ENCODE results near the gene RGP1.
A peak's percentile ranks its signal among the peaks of the same experiment; 100 is the strongest.

The RGP1 gene, protein sequence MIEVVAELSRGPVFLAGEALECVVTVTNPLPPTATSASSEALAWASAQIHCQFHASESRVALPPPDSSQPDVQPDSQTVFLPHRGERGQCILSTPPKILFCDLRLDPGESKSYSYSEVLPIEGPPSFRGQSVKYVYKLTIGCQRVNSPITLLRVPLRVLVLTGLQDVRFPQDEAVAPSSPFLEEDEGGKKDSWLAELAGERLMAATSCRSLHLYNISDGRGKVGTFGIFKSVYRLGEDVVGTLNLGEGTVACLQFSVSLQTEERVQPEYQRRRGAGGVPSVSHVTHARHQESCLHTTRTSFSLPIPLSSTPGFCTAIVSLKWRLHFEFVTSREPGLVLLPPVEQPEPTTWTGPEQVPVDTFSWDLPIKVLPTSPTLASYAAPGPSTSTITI

DNA sequence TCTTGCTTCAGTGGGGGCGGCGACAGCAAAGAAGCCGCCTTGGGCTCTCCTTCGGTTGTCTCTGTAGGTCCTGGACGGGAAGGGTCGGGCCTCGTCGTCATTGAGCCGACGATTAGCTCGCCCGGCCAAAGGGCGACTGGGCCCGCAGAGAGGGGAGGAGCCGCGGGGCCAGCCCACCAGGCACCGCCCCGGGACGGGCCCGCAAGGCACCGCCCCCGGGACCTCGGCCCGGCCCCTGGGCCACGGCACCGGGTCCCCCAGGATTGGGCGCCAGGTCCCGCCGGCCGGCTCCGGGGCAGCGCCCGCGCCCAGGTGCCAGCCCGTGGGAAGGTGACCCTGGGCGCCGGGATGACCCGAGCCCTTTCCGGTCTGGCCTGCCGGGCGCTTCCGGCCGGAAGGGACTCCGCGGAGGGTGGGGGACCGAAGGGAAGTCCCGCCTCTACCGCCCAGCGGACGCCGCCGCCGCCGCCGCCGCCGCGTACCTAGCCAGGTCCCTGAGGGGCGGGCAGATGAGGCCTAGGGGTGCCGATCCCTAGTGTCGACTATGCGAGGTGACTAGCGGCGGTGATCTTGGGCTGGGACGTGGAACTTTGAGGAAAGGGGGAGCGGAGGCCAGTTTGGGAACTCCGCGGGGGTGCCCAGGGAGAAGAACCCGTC is at the start of gene RGP1, which contains the start of gene GBA2:
Gene RGP1, plus strand, starts transcription at position 430 of the 657 bp plus-strand sequence. CDS start 469 bp downstream, outside the sequence.
Gene GBA2, minus strand, starts transcription at position 371 of the 657 bp plus-strand sequence. CDS start 524 bp downstream, outside the sequence.
- peak; percentile 76 for DNase-seq

DNA sequence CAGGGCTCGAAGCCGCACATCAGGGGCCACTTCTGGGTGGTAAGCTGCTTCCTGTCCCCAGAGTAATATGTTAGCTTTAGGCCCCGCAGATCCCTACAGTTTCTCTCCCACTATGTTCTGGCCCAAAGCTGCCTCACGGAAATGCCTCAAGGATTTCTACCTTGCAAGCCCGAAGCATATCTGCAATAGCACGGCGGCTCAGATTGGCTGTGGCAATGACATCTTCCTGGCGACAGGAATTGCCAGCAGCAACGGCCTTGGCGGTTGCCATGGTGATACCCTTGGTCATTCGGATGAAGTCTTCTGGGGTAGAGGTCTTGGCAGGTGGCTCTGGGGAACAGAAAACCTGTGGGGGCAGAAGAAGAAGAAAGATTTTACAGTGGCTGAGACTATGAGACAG is 49.1 kb upstream of the RGP1 start:
- no peak for DNase-seq

DNA sequence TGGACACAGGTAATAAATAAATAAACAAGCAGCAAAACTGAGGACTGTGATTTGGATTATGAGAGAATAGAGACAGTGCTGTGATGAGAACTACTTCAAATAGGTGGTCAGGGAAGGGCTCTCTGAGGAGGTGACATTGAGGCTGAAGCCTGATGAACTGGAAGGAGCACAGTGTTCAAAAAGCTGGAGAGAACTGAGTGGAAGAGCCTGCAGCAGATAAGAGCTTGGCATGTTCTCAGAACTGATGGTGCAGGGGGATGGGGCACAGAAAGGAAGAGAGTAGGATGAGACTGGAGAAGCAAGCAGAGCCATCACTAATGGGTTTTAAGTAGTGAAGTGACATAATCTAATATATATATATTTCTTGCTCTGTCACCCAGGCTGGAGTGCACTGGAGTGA is 48.1 kb upstream of the RGP1 start:
- DNase-seq, result no peak

DNA sequence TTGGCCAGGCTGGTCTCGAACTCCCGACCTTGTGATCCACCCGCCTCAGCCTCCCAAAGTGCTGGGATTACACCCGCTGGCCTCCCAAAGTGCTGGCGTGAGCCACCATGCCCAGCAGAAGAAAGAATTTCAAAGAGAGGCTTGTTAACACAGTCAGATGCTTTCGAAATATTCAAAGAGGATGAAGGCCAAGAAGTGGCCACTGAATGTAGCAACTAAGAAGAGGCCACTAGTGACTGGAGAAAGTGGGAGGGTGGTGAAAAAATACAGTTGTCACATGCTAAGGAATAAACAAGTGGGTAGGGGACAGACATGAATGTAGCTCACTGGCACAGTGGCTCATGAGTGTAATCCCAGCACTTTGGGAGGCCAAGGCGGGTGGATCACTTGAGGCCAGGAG is 46.4 kb upstream of the RGP1 start:
- no peak for DNase-seq

DNA sequence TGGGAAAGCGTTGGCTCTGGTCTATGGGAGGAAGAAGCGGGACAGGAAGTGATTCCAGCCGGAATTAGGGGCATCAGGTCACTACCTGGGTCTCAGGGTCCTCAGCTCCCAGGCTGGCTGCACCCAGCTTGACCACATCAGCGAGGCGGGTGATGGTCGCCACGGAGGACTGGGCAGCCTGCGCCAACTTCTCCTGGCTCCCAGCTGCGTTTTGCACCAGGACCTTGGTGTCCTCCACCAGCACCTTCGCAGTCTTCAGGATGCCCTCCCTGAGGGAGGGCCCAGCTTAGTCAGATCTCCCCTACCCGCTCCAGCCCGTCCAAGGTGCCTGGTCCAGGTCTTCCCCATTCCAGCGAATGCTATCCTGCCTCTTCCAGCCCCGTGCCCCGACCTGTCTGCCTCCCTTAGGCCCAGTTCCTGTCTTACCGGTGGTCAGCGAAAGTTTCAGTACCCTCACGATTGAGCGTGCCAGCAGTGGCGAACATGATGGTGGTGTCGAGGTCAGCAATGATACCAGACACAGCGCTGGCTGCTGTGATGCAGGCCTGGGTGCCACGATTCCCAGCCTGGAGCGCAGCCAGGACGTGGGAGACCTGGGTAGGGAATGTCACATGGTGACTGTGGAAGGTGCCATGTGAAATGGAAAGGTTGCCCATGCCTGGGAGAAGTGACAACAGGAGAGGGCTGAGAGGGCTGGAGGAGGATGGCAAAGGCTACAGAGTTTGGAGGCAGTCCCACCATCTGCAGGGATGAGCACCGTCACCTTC is 45.0 kb upstream of the RGP1 start:
- no peak for DNase-seq

DNA sequence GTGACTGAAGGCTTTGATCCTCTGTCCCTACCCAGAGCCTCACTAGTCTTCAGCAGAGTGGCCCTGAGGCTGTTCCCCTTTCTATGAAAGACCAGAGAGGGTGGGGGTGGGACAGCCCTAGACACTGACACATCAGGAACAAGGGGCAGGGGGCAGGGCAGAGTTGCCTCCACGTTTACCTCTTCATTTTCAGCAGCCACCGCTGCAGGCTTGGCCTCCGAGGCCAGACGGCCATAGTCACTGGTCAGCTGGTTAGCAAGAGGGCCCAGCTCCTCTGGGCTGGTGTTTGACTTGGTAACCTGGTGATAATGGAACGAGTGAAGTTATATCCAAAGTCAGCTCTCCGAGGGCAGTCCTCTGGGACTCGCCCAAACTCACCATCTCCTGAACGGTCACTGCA is 43.7 kb upstream of the RGP1 start:
- no peak for DNase-seq

DNA sequence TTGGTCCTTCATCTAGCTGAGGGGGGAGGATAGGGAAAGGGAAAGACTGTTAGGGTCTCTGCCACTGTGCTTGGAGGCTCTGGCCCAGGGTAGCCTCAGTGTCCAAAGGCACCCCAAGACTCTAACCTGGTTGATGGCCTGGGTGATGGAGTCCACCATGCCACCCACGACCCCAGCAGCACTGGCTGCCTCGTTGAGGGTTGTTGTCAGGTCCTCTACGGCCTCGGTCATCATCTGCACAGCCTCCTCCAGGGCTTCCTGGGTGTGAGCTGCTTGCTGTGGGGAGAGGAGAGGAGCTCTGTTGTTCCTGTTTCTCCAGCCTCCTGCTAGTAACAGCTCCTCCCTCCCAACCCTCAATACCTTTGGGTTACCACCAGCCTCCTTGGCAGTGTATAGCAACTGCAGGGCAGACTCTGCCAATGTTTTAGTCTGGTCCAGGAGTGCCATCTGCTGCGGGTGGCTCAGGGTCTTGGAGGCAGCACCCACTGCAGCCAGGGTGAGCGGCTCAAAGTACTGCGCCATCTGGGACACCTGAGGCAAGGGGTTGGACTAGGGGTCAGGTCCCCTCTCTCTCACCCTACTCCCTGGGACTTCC is 43.2 kb upstream of the RGP1 start:
- no peak for DNase-seq

DNA sequence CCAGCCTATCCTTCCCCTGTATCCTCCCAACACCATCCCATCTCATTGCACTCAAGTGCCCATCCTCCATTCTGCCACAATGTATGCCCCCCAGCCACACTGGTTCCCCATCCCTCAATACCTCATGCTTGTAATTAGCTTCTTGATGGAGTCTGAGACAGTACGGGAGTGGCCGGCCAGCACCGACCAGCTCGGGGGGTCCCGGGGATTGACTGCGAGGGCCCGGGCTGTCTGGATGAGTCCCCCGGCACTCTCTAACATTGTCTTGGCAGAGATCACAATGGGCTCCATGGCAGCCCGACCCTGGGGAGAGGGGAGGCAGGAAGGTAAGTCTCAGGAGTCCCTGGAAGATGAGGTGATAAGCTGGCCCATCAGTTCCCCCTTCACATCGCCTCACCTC is 42.1 kb upstream of the RGP1 start:
- DNase-seq, result no peak

DNA sequence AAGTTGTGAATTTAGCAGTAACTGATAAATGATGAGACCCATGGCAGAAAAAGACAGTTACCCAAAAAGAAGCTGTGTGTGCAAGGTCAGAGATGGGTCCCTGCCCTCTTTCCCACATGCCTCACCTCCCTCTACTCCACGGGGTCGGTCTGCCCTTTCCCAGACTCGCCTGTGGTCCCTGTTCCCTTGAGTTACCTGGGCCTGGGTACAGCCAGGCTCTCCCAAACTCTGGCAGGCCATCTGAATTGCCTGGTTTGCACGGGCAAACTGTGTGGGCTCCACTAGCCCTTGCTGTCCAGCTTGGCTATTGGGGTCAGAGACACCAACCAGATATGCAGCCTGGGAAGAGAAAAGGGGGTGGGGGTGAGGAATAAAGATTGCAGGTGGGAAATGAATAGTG is 40.9 kb upstream of the RGP1 start:
- DNase-seq, result no peak

DNA sequence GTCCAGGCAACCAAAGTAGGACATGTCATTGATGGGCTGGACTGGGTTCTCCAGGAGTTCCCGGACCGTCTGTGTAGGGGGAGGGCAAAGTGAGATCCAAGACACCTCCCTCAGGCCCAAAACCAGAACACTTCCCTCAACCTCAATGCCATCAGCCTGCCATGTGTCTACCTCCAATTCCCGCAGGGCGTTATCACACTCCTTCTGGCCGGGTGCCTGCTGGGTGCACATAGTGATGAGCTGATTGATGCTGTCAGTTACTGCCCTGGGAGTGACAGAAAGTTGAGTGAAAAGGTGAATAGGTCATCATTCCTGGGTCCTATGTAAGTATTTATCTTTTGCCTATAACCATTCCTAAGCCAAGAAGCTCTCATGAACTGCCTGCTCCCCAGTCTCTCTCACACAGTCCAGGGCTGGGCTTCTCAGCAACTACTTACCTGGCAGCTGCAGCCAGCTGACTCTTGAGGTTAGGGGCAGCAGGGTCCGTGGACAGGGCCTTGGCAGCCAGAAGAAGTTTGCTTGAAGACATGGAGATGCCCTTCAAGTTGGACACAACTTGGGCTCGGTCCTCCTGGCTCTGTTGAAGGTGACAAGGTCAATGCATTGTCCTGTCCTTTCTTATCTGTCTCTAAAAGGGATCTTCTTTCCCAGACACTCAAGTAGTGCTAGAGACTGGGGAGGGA is 38.1 kb upstream of the RGP1 start:
- DNase-seq, result no peak

DNA sequence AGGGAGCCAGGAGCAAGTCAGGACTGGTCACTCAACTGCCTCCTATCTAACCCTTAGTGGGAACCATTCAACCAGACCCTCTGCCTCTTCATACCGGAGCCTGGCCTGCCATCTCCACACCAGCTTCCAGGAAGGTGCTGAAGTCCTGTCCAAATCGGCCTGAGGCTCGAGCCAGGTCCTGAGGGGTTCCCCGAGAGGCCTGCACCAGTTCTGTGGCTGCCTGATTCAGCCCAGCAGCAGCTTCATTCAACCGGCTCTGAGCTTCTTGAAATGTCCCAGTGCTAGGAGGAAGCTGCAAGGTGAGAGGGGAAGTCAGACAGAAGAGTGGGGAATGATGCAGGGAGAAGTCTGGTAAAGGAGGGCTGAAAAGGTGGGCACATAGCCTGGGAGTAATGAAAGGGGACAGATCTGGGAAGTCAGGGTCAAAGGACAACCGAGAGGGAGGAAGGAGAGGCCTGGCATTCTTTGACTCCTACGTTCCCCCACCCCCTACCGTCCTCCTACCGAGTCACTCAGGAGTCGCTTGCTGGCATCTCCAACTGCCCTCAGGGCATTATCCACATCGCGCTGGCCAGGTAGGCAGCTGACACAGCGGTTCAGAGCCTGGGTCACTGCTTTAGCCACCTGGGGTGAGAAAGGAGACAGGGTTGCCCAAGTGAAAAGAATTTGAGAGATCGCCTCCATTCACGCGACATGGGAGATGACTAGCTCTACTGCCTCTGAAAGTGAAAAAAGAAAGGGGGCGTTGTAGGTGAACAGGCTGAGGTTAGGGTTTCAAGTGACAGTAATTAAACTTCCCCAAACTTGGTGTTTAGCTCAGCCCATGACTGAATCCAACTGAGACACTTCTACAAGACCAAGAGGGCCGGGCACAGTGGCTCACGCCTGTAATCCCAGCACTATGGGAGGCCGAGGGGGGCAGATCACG is 37.3 kb upstream of the RGP1 start:
- no peak for DNase-seq

DNA sequence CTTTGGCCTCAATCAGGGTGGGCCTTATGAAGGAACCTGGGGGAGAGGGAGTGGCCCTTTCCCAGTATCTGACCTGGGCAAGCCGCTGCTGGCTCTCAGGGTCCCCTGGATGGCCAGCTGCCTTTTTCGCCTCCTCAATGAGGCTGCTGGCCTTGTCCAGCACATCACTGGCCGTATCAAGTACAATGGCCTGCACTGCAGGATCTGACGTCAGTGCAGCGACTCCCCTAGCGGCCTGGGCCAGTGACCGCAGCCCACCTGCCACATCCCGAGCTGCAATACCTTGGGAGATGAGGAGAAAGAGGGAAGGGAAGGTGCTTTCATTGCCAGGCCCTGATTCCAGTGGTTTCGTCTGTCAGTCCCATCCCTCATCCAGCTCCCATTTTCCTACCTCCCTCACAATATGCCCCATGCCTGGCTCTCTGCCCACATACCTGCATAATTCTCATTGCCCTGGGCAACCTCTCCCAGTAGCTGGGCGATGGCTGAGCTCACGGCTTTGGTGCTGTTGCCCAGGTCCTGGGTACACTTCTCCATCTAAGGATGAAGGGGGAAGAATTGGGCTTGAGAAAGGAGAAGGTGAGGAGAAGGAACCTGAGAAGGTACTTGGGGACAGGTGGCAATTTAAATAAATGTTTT is 36.2 kb upstream of the RGP1 start:
- no peak for DNase-seq

DNA sequence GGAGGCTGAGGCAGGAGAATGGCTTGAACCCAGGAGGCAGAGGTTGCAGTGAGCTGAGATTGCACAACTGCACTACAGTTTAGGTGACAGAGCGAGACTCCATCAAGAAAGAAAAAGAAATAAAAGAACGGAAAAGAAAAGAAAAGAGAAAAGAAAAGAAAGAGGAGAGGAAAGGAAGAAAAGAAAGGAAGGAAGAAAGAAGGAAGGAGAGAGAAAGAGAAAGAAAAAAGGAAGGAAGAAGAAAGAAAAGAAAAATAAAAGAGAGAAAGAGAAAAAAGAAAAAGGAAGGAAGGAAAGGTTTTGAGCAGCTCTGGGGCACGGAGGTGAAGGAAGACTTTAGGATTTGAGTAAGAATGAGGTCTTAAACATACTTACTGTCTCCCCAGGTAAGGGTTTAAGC is 35.5 kb upstream of the RGP1 start:
- no peak for DNase-seq

DNA sequence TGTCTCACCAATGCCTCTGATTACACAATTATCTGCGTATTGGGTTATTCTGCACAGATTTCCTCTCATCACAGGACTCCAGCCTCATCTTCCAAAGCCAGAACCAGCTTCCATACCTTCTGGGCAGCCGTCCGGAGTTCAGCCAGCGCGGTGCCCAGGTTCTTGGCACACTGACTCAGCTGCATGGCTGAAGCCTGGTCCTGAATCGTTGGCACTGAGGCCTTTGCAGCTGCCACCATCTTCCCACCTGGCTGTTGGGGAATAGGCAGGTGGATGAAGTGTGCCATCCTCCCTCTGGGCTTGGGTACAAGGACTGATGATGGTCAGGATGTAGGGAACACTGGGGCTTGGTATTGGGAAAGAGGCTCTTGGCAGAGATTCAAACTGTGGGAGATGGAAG is 35.0 kb upstream of the RGP1 start:
- DNase-seq, result no peak

DNA sequence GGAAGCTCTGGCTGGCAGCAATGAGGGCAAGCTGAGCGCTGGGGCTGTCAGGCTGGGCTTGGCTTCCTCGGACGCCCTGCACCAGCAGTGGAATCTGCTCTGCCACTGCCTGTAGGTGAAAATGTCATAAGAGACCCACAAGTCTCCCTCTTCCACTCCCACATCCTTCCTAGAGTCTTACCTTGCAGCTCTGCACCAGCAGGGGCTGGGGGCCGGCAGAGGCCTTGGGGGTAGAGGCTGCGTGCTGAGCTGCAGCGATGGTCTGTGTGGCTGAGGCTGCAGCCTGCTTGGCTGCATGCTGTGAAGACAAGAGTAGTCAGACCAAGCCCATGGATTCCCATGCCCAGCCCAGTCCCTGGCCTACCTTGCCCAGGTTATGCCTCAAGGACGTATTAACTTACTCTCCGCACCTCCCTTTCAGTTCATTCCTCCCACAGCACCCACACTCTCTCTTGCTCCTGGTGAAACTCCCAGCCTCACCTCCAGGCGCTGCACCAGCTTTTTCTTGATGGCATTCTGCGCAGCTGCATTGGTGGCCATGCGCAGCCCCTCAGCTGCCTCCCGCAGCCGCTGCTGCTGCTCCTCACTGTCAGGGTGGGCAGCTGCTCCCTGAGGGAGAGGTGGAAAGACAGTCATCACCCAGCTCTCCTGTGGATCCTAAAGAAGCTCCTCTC is 34.4 kb upstream of the RGP1 start:
- no peak for DNase-seq

DNA sequence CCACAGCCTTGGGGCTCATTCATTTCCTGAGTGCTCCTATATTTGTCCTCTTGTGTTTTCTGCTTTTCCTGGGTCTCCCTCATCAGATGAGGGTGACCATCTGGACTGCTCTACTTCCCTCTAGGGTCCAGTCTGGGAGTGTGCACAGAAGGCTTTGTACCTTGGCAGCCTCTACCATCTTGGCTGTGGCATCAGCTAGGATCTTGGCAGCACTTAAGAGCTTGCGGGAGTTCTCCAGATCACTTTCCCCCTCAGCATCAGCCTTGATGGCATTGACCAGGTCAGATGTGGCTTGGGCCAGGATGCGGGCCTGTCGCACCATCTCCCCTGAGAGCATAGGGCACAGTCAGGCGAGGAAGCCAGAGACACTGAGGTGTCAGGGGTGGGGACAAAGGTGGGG is 32.9 kb upstream of the RGP1 start:
- DNase-seq, result no peak

DNA sequence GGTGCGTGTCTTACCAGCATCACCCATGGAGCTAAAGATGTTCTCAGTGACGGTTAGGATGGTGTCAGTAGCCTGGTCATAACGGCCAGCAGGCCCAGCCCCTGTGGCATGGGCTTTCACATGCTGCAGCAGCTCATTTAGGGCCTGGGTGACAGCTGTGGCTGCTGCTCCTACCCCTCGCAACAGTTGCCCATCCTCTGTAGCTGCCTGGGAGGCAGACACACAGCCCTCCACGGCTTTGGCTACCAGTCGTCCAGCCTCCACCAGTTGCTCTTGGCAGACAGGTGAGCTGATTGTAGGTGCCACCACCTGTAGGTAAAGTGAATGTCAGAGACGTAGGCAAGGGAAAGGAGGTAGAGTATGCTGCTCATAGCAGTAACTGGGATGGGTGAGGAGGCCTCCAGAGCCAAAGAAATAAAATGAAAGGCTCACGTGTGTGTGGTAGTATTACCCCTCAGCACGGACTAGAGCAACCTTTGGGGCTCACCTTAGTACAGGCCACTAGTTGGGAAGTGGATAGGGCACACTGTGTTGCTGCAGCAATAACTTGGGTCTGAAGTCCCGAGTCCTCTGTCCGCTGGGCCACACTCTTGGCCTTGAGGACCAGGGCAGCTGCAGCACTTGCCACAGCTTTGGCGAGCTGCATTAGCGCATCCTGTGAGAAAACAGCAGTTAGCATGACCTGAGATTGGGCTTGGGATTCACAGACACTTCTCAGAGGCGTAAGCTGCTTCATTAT is 31.8 kb upstream of the RGP1 start:
- DNase-seq, result no peak

DNA sequence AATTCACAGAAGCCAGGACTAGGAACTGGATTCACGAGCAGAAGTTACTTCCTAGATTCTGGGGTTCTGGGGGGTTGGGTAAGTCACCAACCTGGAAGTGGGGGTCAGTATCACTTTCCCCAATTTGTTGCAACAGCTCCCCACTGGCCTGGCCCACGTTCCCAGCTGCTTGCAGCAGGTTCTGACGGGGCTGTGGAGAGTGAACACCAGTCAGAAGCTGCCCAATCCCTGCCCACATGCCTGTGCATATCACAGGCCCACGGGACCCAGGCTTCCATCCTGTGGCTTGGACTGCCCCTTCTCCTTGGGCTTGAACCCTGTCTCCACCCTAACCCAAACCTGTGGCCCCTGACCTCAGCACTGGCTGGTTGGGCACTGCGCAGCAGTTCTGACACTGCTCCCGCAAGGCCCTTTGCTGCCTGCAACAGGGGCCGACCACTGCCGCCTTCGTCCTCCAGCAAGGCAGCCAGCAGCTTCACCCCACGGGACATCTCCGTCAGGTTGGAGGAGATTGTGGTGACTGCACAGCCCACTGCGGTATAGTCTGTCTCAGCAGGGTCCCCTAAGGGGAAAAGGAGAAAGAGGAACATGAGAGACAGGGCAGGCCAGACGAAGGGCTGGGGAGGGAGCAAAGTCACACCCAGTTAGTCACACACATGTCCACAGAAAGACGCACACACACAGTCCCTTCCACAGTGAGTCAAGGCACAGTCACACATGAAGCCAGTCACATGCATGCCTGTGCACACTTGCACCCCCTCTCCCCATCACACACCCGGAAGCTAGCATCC is 30.2 kb upstream of the RGP1 start:
- DNase-seq, result no peak

DNA sequence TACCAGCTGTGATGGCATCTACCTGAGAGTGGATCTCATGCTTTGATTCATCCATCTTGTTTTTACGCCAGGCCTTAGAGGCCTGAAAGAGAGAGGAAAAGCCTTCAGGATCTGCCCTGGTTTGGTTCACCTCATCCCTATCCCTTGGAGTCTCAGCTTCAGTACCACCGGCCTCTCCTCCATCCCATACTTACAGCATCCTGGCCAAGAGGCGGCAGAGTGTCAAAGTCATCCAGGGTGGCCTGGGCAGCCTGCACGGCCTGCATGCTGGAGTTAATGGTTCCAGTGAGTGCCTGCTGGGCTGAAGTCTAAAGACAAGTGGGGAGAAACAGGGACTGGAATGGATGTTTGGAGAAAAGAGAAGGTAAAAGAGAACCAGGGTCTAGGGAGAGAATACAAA is 29.5 kb upstream of the RGP1 start:
- no peak for DNase-seq

Measured in activated CD4-positive, CD25-positive, alpha-beta regulatory T cell treated with anti-CD3 and anti-CD28 coated beads, Interleukin-2, amount 50 U/mL, for 72 hours (primary cell).